ENCODE results near the gene SEMA3A.

- no peak for TF ChIP-seq EZH2 (IDR thresholded peaks at IDR 0.05; ENCODE audit: insufficient read depth, poor library complexity, severe bottlenecking)
- TF ChIP-seq EZH2phosphoT487 (IDR thresholded peaks at IDR 0.05; ENCODE audit: insufficient read depth, low read depth), result no peak
Observed at GRCh38 chr7:84060760-84061261, 133.8 kb downstream of the SEMA3A start.

All from GM23248 (cell line).